ENCODE measurements around the gene ZDHHC3.

The ZDHHC3 gene

DNA sequence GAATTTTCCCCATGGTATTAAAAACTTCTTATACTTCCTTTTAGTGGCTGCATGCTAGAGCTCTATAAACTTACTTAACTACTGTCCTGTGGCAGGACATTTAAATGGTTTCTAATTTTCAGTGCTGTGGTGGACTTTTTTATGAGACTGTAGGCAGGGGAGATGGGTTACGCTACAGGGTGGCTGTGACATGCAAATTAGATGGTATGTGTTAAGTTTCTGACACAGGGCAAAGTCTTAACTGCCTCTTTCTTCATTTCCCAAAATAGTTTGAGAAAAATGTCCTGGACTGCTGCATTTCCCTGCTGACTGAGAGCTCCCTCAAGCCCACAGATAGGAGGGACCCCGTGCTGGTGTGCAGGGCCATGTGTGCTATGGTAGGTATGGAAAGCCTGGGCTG is 79.5 kb downstream of the ZDHHC3 start:
- TF ChIP-seq GABPA (IDR thresholded peaks at IDR 0.05; ENCODE audit: low read depth) = no peak
- no peak for TF ChIP-seq CTCF (IDR thresholded peaks at IDR 0.05; ENCODE audit: insufficient read depth, low read length)
- TF ChIP-seq, protein P1, sequence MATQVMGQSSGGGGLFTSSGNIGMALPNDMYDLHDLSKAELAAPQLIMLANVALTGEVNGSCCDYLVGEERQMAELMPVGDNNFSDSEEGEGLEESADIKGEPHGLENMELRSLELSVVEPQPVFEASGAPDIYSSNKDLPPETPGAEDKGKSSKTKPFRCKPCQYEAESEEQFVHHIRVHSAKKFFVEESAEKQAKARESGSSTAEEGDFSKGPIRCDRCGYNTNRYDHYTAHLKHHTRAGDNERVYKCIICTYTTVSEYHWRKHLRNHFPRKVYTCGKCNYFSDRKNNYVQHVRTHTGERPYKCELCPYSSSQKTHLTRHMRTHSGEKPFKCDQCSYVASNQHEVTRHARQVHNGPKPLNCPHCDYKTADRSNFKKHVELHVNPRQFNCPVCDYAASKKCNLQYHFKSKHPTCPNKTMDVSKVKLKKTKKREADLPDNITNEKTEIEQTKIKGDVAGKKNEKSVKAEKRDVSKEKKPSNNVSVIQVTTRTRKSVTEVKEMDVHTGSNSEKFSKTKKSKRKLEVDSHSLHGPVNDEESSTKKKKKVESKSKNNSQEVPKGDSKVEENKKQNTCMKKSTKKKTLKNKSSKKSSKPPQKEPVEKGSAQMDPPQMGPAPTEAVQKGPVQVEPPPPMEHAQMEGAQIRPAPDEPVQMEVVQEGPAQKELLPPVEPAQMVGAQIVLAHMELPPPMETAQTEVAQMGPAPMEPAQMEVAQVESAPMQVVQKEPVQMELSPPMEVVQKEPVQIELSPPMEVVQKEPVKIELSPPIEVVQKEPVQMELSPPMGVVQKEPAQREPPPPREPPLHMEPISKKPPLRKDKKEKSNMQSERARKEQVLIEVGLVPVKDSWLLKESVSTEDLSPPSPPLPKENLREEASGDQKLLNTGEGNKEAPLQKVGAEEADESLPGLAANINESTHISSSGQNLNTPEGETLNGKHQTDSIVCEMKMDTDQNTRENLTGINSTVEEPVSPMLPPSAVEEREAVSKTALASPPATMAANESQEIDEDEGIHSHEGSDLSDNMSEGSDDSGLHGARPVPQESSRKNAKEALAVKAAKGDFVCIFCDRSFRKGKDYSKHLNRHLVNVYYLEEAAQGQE (IDR thresholded peaks at IDR 0.05; ENCODE audit: insufficient replicate concordance, low read depth) = no peak
- TF ChIP-seq POLR2AphosphoS5 (IDR thresholded peaks at IDR 0.05; ENCODE audit: low read depth) = no peak
- TF ChIP-seq SPI1 (IDR thresholded peaks at IDR 0.05; ENCODE audit: borderline replicate concordance, low read depth) = no peak
- no peak overlapping the region for H3K4me3 ChIP-seq (replicated peaks; ENCODE audit: insufficient read depth, low read length)
- DNase-seq (ENCODE audit: low read depth in 1 of 2, low spot score in 1 of 2) = no peak
- no peaks in the 10 kb centered on the region for H3K27me3 ChIP-seq (ENCODE audit: insufficient read depth, poor library complexity, severe bottlenecking)
- H3K27ac ChIP-seq (replicated peaks) = no peak overlapping the region

DNA sequence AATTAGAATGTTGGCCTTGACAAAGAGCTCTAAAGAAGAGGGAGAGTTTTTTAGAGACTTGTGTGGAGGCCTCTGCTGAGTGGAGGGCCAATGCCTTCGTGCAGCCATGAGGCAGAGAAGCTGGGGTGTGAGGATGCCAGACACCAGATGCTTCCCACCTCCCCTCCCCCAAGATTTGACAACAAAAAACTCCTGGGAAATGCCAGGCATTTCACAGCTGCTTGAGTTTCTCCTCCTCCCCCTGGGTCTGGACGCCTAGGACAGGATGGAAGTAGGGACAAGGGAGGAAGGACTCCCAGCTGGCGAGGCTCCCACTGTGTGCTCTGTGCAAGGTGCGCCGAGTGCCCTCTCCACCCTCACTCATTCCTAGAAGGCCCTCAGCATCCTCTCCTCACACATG is 81.5 kb downstream of the ZDHHC3 start:
- TF ChIP-seq SPI1 (IDR thresholded peaks at IDR 0.05; ENCODE audit: borderline replicate concordance, low read depth) (no peak), CTCF (IDR thresholded peaks at IDR 0.05; ENCODE audit: insufficient read depth, low read length) (no peak), POLR2AphosphoS5 (IDR thresholded peaks at IDR 0.05; ENCODE audit: low read depth) (no peak)
- Histone ChIP-seq H3K4me3 (replicated peaks; ENCODE audit: insufficient read depth, low read length) (no peak overlapping the region), H3K27me3 (ENCODE audit: insufficient read depth, poor library complexity, severe bottlenecking) (no peaks in the 10 kb centered on the region), H3K27ac (replicated peaks) (no peak overlapping the region)
- no peak for DNase-seq (ENCODE audit: low read depth in 1 of 2, low spot score in 1 of 2)

GRCh38 chr3:44893097-44893496 is 82.9 kb downstream of the ZDHHC3 start:
- TF ChIP-seq POLR2AphosphoS5 (IDR thresholded peaks at IDR 0.05; ENCODE audit: low read depth) (no peak), GABPA (IDR thresholded peaks at IDR 0.05; ENCODE audit: low read depth) (no peak), SPI1 (IDR thresholded peaks at IDR 0.05; ENCODE audit: borderline replicate concordance, low read depth) (no peak), CTCF (IDR thresholded peaks at IDR 0.05; ENCODE audit: insufficient read depth, low read length) (no peak)
- TF ChIP-seq, protein P1 (IDR thresholded peaks at IDR 0.05; ENCODE audit: insufficient replicate concordance, low read depth) = no peak
- Histone ChIP-seq H3K27ac (replicated peaks) (no peak overlapping the region), H3K4me3 (replicated peaks; ENCODE audit: insufficient read depth, low read length) (no peak overlapping the region), H3K27me3 (ENCODE audit: insufficient read depth, poor library complexity, severe bottlenecking) (no peaks in the 10 kb centered on the region)
- DNase-seq (ENCODE audit: low read depth in 1 of 2, low spot score in 1 of 2) = no peak

DNA sequence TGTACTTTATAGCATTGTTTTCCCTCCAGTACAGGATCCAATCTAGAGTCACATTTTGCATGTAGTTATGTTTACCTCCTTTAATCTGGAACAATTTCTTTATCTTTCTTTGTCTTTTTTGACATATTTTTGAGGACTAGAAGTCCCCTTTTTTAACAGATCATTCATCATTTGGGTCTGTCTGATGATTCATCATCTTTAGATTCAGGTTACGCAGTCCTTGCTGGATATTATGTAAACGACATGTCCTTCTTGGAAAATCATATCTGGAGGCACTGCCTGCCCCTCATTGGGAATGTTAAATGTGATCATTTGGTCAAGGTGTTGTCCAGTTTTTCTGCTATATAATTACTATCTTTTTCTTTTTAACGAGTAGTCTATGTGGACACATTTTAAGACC is 83.3 kb downstream of the ZDHHC3 start:
- no peak overlapping the region for H3K4me3 ChIP-seq (replicated peaks; ENCODE audit: insufficient read depth, low read length)
- DNase-seq (ENCODE audit: low read depth in 1 of 2, low spot score in 1 of 2) = no peak
- TF ChIP-seq, protein P1 (IDR thresholded peaks at IDR 0.05; ENCODE audit: insufficient replicate concordance, low read depth) = no peak
- TF ChIP-seq CTCF (IDR thresholded peaks at IDR 0.05; ENCODE audit: insufficient read depth, low read length) (no peak), GABPA (IDR thresholded peaks at IDR 0.05; ENCODE audit: low read depth) (no peak), SPI1 (IDR thresholded peaks at IDR 0.05; ENCODE audit: borderline replicate concordance, low read depth) (no peak), POLR2AphosphoS5 (IDR thresholded peaks at IDR 0.05; ENCODE audit: low read depth) (no peak)
- no peaks in the 10 kb centered on the region for H3K27me3 ChIP-seq (ENCODE audit: insufficient read depth, poor library complexity, severe bottlenecking)
- no peak overlapping the region for H3K27ac ChIP-seq (replicated peaks)
